Calu3 (cell line): Measurements from ENCODE around the gene AVPR2. TPM values are rescaled to one million over a fixed set of nuclear protein-coding genes. Genes with fewer than 3 reads are reported as not detected.

Experiments used
- BruUV-seq: library from RNA; stranded (reverse); fragments of 400-500 nt; replicated peaks from 2 replicates; lab custom pipeline; 2021; lab: Mats Ljungman, UMichigan
- CTCF ChIA-PET: fragments of 300-600 bp; sonication (Branson Sonifier 250); formaldehyde crosslinking; loops from one replicate; lab custom pipeline; 2022; ENCODE audit warnings: antibody characterized with exemption; lab: Charles Lee
- DNase-seq: peaks from one replicate; pipeline ENCODE4 v3.0.0; 2022
- H3K27ac Mint-ChIP-seq: one replicate; pipeline ENCODE4 v1.8.0; 2022; ENCODE audit warnings: mixed read lengths; ENCODE audit not compliant: unreplicated experiment
- H3K27me3 Mint-ChIP-seq: one replicate; pipeline ENCODE4 v1.8.0; 2022; ENCODE audit warnings: mixed read lengths; ENCODE audit not compliant: unreplicated experiment
- H3K36me3 Mint-ChIP-seq: one replicate; pipeline ENCODE4 v1.8.0; 2022; ENCODE audit warnings: mild to moderate bottlenecking, moderate library complexity, mixed read lengths; ENCODE audit not compliant: insufficient read depth, unreplicated experiment
- H3K4me1 Mint-ChIP-seq: one replicate; pipeline ENCODE4 v1.8.0; 2022; ENCODE audit warnings: mild to moderate bottlenecking, low read depth, mixed read lengths; ENCODE audit not compliant: unreplicated experiment
- H3K4me3 Mint-ChIP-seq: one replicate; pipeline ENCODE4 v1.8.0; 2022; ENCODE audit warnings: mild to moderate bottlenecking, low read depth, moderate library complexity, mixed read lengths; ENCODE audit not compliant: unreplicated experiment
- H3K9me3 Mint-ChIP-seq: one replicate; pipeline ENCODE4 v1.8.0; 2022; ENCODE audit warnings: low read depth, mixed read lengths; ENCODE audit not compliant: unreplicated experiment
- CTCF ChIP-seq: fragments of 200-600 bp; IDR thresholded peaks from one replicate; pipeline ENCODE4 v1.8.0; 2022; ENCODE audit warnings: antibody characterized with exemption; ENCODE audit not compliant: unreplicated experiment
- intact Hi-C: fragments of 100-400 bp; cut with micrococcal nuclease; formaldehyde crosslinking; loops from one replicate; pipeline ENCODE4 v1.10.0; 2022; ENCODE audit not compliant: unreplicated experiment
- total RNA-seq: library from RNA; stranded (reverse); gene quantifications from 2 replicates; pipeline ENCODE4 v1.2.3, GENCODE V29; 2022

Gene AVPR2
- total RNA-seq, 1 experiment from 2014 or later = not detected

- BruUV-seq = no TSS peak
- Mint-ChIP-seq H3K4me1 (no peaks in the 10 kb centered on the region), H3K27me3 (no peaks in the 10 kb centered on the region), H3K4me3 (no peak overlapping the region), H3K36me3 (no peaks in the 10 kb centered on the region), H3K27ac (no peak overlapping the region), H3K9me3 (no peaks in the 10 kb centered on the region)
- DNase-seq = no peak
- intact Hi-C loops = no loop called here
- CTCF ChIA-PET = interaction anchor here (0.5 to 0.8 kb wide), 3 partner anchors 60 to 476 kb away, joined by 4 to 8 read pairs (median 5); no protein-coding TSS in a partner anchor
- no peak for TF ChIP-seq CTCF
Observed at GRCh38 chrX:153941336-153942252, 37.1 kb downstream of the AVPR2 start.

GRCh38 chrX:153944140-153944799 lies 39.8 kb downstream of the AVPR2 start, which contains the start of gene RENBP:
RENBP (minus strand) TSS chrX:153944643; CDS start chrX:153944610, 33 bp downstream.
- BruUV-seq = no TSS peak
- no peak for DNase-seq
- CTCF ChIA-PET = no interaction called here
- intact Hi-C loops = no loop called here
- no peak within 1 kb of the TSS for H3K27ac Mint-ChIP-seq
- peaks cover 14% of the 10 kb centered on the region for H3K36me3 Mint-ChIP-seq
- no peak for TF ChIP-seq CTCF
- H3K4me3 Mint-ChIP-seq = no peak within 1 kb of the TSS
- no peaks in the 10 kb centered on the region for H3K27me3 Mint-ChIP-seq
- no peaks in the 10 kb centered on the region for H3K4me1 Mint-ChIP-seq
- no peaks in the 10 kb centered on the region for H3K9me3 Mint-ChIP-seq

- BruUV-seq = no TSS peak
- Mint-ChIP-seq H3K27me3 (no peaks in the 10 kb centered on the region), H3K9me3 (no peaks in the 10 kb centered on the region), H3K27ac (no peak overlapping the region), H3K4me3 (no peak overlapping the region), H3K36me3 (peaks cover 14% of the 10 kb centered on the region), H3K4me1 (no peaks in the 10 kb centered on the region)
- CTCF ChIA-PET = interaction anchor here (0.6 kb wide), 1 partner anchor 157 kb away, joined by 5 read pairs; no protein-coding TSS in a partner anchor
- TF ChIP-seq CTCF = no peak
- intact Hi-C loops = loop anchor here (5.0 kb wide), 1 partner anchor 182 kb away; the partner anchor contains the start of gene PLXNB3
- no peak for DNase-seq
Observed at GRCh38 chrX:153944800-153945150, 40.3 kb downstream of the AVPR2 start.
